Keratinocyte (primary cell): ENCODE data around the gene TYMS. TPM values are rescaled to one million over a fixed set of nuclear protein-coding genes. Genes with fewer than 3 reads are reported as not detected.

Source experiments
- DNase-seq: peaks from one replicate; pipeline ENCODE4 v3.0.0-alpha.2; 2011; ENCODE audit warnings: low read depth, missing footprints, low spot score
- FAIRE-seq: peaks from 2 replicates; lab custom pipeline; 2011; peaks lifted over from hg19 to GRCh38; lab: Jason Lieb, UNC
- H2AFZ ChIP-seq: 2 replicates; pipeline ENCODE4 v1.6.0; 2012; ENCODE audit warnings: low read length, control low read depth, inconsistent platforms; ENCODE audit not compliant: control insufficient read depth
- H3K27ac ChIP-seq: 2 replicates; pipeline ENCODE4 v1.5.1; 2011; ENCODE audit warnings: low read length; ENCODE audit not compliant: control insufficient read depth, insufficient read depth
- H3K27me3 ChIP-seq: 3 replicates; pipeline ENCODE4 v1.6.0; 2011; ENCODE audit warnings: low read length; ENCODE audit not compliant: control insufficient read depth, insufficient read depth; ENCODE audit errors: extremely low read depth
- H3K36me3 ChIP-seq, 2 experiments: 2 replicates in 1 of 2; 3 replicates in 1 of 2; pipeline ENCODE4 v1.5.1; 2011; ENCODE audit warnings: low read length in 2 of 2, mild to moderate bottlenecking in 1 of 2; ENCODE audit not compliant: control insufficient read depth in 2 of 2, insufficient read depth in 2 of 2; ENCODE audit errors: extremely low read depth in 1 of 2
- H3K4me1 ChIP-seq: 3 replicates; pipeline ENCODE4 v1.5.1; 2011; ENCODE audit warnings: low read length; ENCODE audit not compliant: control insufficient read depth, insufficient read depth; ENCODE audit errors: extremely low read depth
- H3K4me2 ChIP-seq: 3 replicates; pipeline ENCODE4 v1.6.0; 2011; ENCODE audit warnings: low read depth, low read length; ENCODE audit not compliant: control insufficient read depth, insufficient read depth; ENCODE audit errors: extremely low read depth
- H3K4me3 ChIP-seq, 3 experiments: fragments of 200-600 bp in 1 of 3; sonication (generic) in 1 of 3; 2 replicates in 2 of 3; 3 replicates in 1 of 3; pipeline ENCODE4 v1.5.1; 2011 to 2016; ENCODE audit warnings: low read length in 3 of 3, mild to moderate bottlenecking in 3 of 3, control low read depth in 2 of 3, inconsistent platforms in 1 of 3, low read depth in 1 of 3, mixed read lengths in 1 of 3, mixed run types in 1 of 3, moderate library complexity in 1 of 3; ENCODE audit not compliant: control insufficient read depth in 2 of 3, insufficient read depth in 2 of 3; ENCODE audit errors: extremely low read depth in 1 of 3
- H3K79me2 ChIP-seq: 2 replicates; pipeline ENCODE4 v1.6.0; 2012; ENCODE audit warnings: low read length; ENCODE audit not compliant: control insufficient read depth, insufficient read depth
- H3K9ac ChIP-seq: 3 replicates; pipeline ENCODE4 v1.6.0; 2011; ENCODE audit warnings: low read length; ENCODE audit not compliant: control insufficient read depth, insufficient read depth; ENCODE audit errors: extremely low read depth
- H3K9me1 ChIP-seq: 3 replicates; pipeline ENCODE4 v1.6.0; 2011; ENCODE audit warnings: low read length; ENCODE audit not compliant: control insufficient read depth, insufficient read depth; ENCODE audit errors: extremely low read depth
- H3K9me3 ChIP-seq: 2 replicates; pipeline ENCODE4 v1.5.1; 2012; ENCODE audit warnings: low read depth, low read length; ENCODE audit not compliant: control insufficient read depth
- H4K20me1 ChIP-seq: 3 replicates; pipeline ENCODE4 v1.6.0; 2011; ENCODE audit warnings: low read length; ENCODE audit not compliant: control insufficient read depth, insufficient read depth; ENCODE audit errors: extremely low read depth
- CTCF ChIP-seq, 3 experiments: IDR thresholded peaks in 1 of 3; conservative IDR thresholded peaks in 1 of 3; optimal IDR thresholded peaks in 1 of 3; 2 replicates in 2 of 3; 3 replicates in 1 of 3; pipeline versions ENCODE3 to v1.5.1; 2011; ENCODE audit warnings: low read length in 3 of 3, mild to moderate bottlenecking in 3 of 3, moderate library complexity in 2 of 3, control low read depth in 1 of 3, inconsistent platforms in 1 of 3; ENCODE audit not compliant: insufficient read depth in 2 of 3; ENCODE audit errors: extremely low read depth in 1 of 3
- EZH2 ChIP-seq: IDR thresholded peaks from one replicate; pipeline ENCODE4 v1.6.1; 2012; ENCODE audit warnings: inconsistent platforms, mild to moderate bottlenecking, low read length, moderate library complexity
- dilution Hi-C: fragments of 300-500 bp; cut with MboI; formaldehyde crosslinking; loops from one replicate; pipeline ENCODE4 v1.7.0; 2020; ENCODE audit warnings: low sequenced_read_pairs; ENCODE audit not compliant: extremely low pct_ligation_motif_present
- polyA plus RNA-seq, 5 experiments: library from polyadenylated mRNA; depleted of rRNA in 3 of 5; stranded (reverse) in 3 of 5; stranded (forward) in 1 of 5; unstranded in 1 of 5; fragments of >200 nt; gene quantifications; 1 replicate in 1 of 5; 2 replicates in 3 of 5; 3 replicates in 1 of 5; pipeline versions ENCODE4 v1.2.1 to v1.2.3, GENCODE V29; 2011 to 2012; ENCODE audit warnings: missing spikeins in 2 of 5, low read depth in 1 of 5, low replicate concordance in 1 of 5

TYMS gene
- polyA plus RNA-seq, 1 donor (not counting 4 experiments of a cell fraction or from before 2014, with no cell fraction given): 39.9 TPM

GRCh38 chr18:650428-650858, 7.0 kb upstream of the TYMS start:
- H3K4me3 ChIP-seq: no peak overlapping the region
- H3K79me2 ChIP-seq: no peaks in the 10 kb centered on the region
- no peaks in the 10 kb centered on the region for H3K27me3 ChIP-seq
- dilution Hi-C loops: no loop called here
- DNase-seq (no peak), FAIRE-seq (no peak)
- no peak overlapping the region for H3K27ac ChIP-seq
- H3K4me2 ChIP-seq: no peak overlapping the region
- no peaks in the 10 kb centered on the region for H4K20me1 ChIP-seq
- H3K9me3 ChIP-seq: no peaks in the 10 kb centered on the region
- no peaks in the 10 kb centered on the region for H3K4me1 ChIP-seq
- H2AFZ ChIP-seq: no peak overlapping the region
- no peaks in the 10 kb centered on the region for H3K36me3 ChIP-seq
- no peak overlapping the region for H3K9ac ChIP-seq
- no peaks in the 10 kb centered on the region for H3K9me1 ChIP-seq
- TF ChIP-seq EZH2 (no peak), CTCF (optimal IDR thresholded peaks at IDR 0.05 in 1 of 3, IDR thresholded peaks at IDR 0.05 in 1 of 3, conservative IDR thresholded peaks at IDR 0.05 in 1 of 3; ENCODE audit: extremely low read depth in 1 of 3, insufficient read depth in 2 of 3, low read length in 3 of 3) (no peak)

GRCh38 chr18:652131-652530, 5.3 kb upstream of the TYMS start:
- TF ChIP-seq EZH2 (no peak), CTCF (optimal IDR thresholded peaks at IDR 0.05 in 1 of 3, IDR thresholded peaks at IDR 0.05 in 1 of 3, conservative IDR thresholded peaks at IDR 0.05 in 1 of 3; ENCODE audit: extremely low read depth in 1 of 3, insufficient read depth in 2 of 3, low read length in 3 of 3) (no peak)
- Histone ChIP-seq H3K9me1 (no peaks in the 10 kb centered on the region), H3K27me3 (no peaks in the 10 kb centered on the region), H3K79me2 (no peaks in the 10 kb centered on the region), H3K4me2 (no peak overlapping the region), H3K4me1 (no peaks in the 10 kb centered on the region), H3K36me3 (no peaks in the 10 kb centered on the region), H3K9ac (no peak overlapping the region), H4K20me1 (no peaks in the 10 kb centered on the region), H3K9me3 (no peaks in the 10 kb centered on the region), H3K27ac (no peak overlapping the region), H2AFZ (no peak overlapping the region), H3K4me3 (no peak overlapping the region)
- no peak for DNase-seq
- no peak for FAIRE-seq
- dilution Hi-C loops: no loop called here
